Prostate gland (tissue), 2 donors: ENCODE measurements around the gene VAV3. TPM values are rescaled to one million over a fixed set of nuclear protein-coding genes. Genes with fewer than 3 reads are reported as not detected.

Experiments
- DNase-seq: peaks from one replicate; pipeline ENCODE4 v3.0.0-alpha.2; 2019; ENCODE audit warnings: low spot score
- H3K27ac ChIP-seq, 2 donors: fragments of 200-600 bp; sonication (generic); 2 replicates each; pipeline ENCODE4 v1.5.1; 2017 to 2019
- H3K27me3 ChIP-seq: fragments of 200-600 bp; sonication (generic); replicated peaks from 2 replicates; pipeline ENCODE4 v1.5.1; 2019; ENCODE audit not compliant: insufficient read depth
- H3K36me3 ChIP-seq, 2 donors: fragments of 200-600 bp; sonication (generic); 1 replicate in 1 of 2; 2 replicates in 1 of 2; pipeline versions ENCODE4 v1.5.1 to v1.8.1; 2017 to 2019
- H3K4me1 ChIP-seq: fragments of 200-600 bp; sonication (generic); replicated peaks from 2 replicates; pipeline ENCODE4 v1.5.1; 2019
- H3K4me3 ChIP-seq, 2 donors: fragments of 200-600 bp; sonication (generic); 2 replicates each; pipeline ENCODE4 v1.5.1; 2017 to 2019
- H3K9me3 ChIP-seq: fragments of 200-600 bp; sonication (generic); 2 replicates; pipeline ENCODE4 v1.5.1; 2017
- CTCF ChIP-seq, 4 experiments: fragments of 200-600 bp in 2 of 4; fragments of 450-650 bp in 2 of 4; sonication (generic) in 2 of 4; IDR thresholded peaks; 1 replicate in 3 of 4; 2 replicates in 1 of 4; pipeline ENCODE4 v1.5.1; 2016 to 2019; ENCODE audit warnings: antibody characterized with exemption in 4 of 4, mild to moderate bottlenecking in 2 of 4, moderate library complexity in 2 of 4
- POLR2A ChIP-seq: fragments of 450-650 bp; IDR thresholded peaks from one replicate; pipeline ENCODE4 v1.6.1; 2016; ENCODE audit warnings: antibody characterized with exemption, mild to moderate bottlenecking
- POLR2AphosphoS5 ChIP-seq: sonication (generic); formaldehyde crosslinking; IDR thresholded peaks from one replicate; pipeline ENCODE4 v1.6.1; 2017; ENCODE audit warnings: antibody characterized with exemption
- WGBS: methylation state at CpG from one replicate; pipeline ENCODE4 v1.1.5; 2018; 5-methylcytosine and 5-hydroxymethylcytosine counted together
- intact Hi-C: fragments of 100-400 bp; cut with DNase I; formaldehyde crosslinking; loops from one replicate; pipeline ENCODE4 v1.14.2; 2022
- total RNA-seq, 2 donors: library from RNA; depleted of rRNA; stranded (reverse); fragments of >200 nt; gene quantifications; one replicate each; pipeline ENCODE4 v1.1.0, GENCODE V29; 2016

The VAV3 gene
- total RNA-seq, 2 donors from 2014 or later, result 14.5 TPM

GRCh38 chr1:107940701-107941100, 24.3 kb downstream of the VAV3 start:
- H3K4me1 ChIP-seq, result no peaks in the 10 kb centered on the region
- H3K9me3 ChIP-seq, result no peaks in the 10 kb centered on the region
- DNase-seq, result no peak
- H3K27ac ChIP-seq, result no peak overlapping the region
- intact Hi-C loops, result no loop called here
- no peaks in the 10 kb centered on the region for H3K27me3 ChIP-seq
- no peak for TF ChIP-seq POLR2A
- no peak for TF ChIP-seq CTCF (IDR thresholded peaks at IDR 0.05)
- no peak for TF ChIP-seq POLR2AphosphoS5
- H3K4me3 ChIP-seq, result no peak overlapping the region
- no peaks in the 10 kb centered on the region for H3K36me3 ChIP-seq

GRCh38 chr1:107940017-107940577, 24.9 kb downstream of the VAV3 start:
- Histone ChIP-seq H3K27me3 (no peaks in the 10 kb centered on the region), H3K27ac (no peak overlapping the region), H3K36me3 (no peaks in the 10 kb centered on the region), H3K4me3 (no peak overlapping the region), H3K4me1 (no peaks in the 10 kb centered on the region), H3K9me3 (no peaks in the 10 kb centered on the region)
- intact Hi-C loops, result no loop called here
- 76% methylated on average over 5 of the region's 5 CpGs for WGBS
- TF ChIP-seq CTCF (IDR thresholded peaks at IDR 0.05) (no peak), POLR2A (no peak), POLR2AphosphoS5 (no peak)
- DNase-seq, result no peak

- DNase-seq, result no peak
- Histone ChIP-seq H3K27ac (no peak overlapping the region), H3K27me3 (no peaks in the 10 kb centered on the region), H3K4me3 (no peak overlapping the region), H3K36me3 (no peaks in the 10 kb centered on the region), H3K9me3 (no peaks in the 10 kb centered on the region), H3K4me1 (no peaks in the 10 kb centered on the region)
- WGBS, result 95% methylated on average over 3 of the region's 3 CpGs
- no peak for TF ChIP-seq CTCF (IDR thresholded peaks at IDR 0.05)
- TF ChIP-seq POLR2AphosphoS5, result no peak
- no peak for TF ChIP-seq POLR2A
- intact Hi-C loops, result no loop called here
Observed at GRCh38 chr1:107939256-107939655, 25.7 kb downstream of the VAV3 start.

- no peaks in the 10 kb centered on the region for H3K4me1 ChIP-seq
- no peaks in the 10 kb centered on the region for H3K27me3 ChIP-seq
- H3K27ac ChIP-seq, result no peak overlapping the region
- intact Hi-C loops, result no loop called here
- peak; percentile 86 for DNase-seq
- 39% methylated on average over 10 of the region's 10 CpGs for WGBS
- no peak overlapping the region for H3K4me3 ChIP-seq
- TF ChIP-seq POLR2AphosphoS5 (peak; percentile 88), CTCF (IDR thresholded peaks at IDR 0.05) (no peak), POLR2A (no peak)
- no peaks in the 10 kb centered on the region for H3K9me3 ChIP-seq
- no peaks in the 10 kb centered on the region for H3K36me3 ChIP-seq
Observed at GRCh38 chr1:107936498-107937481, 28.2 kb downstream of the VAV3 start.
